ENCODE measurements around the gene CSTPP1.
"Not testable (repeated sequence)": the region's sequence is repeated elsewhere in the genome, so short reads cannot be mapped to it uniquely, and the experiment has no call there.

CSTPP1 gene

GRCh38 chr11:47207459-47207858 is 270.9 kb downstream of the CSTPP1 start:
- H4K20me1 ChIP-seq (ENCODE audit: insufficient read depth, low read length), result no peaks in the 10 kb centered on the region
- no peak overlapping the region for H3K4me2 ChIP-seq (ENCODE audit: low read length)

GRCh38 chr11:47208008-47208552 is 271.5 kb downstream of the CSTPP1 start:
- H3F3A ChIP-seq (ENCODE audit: insufficient read depth, low read length); H3K4me1 ChIP-seq (ENCODE audit: insufficient read depth, low read length, severe bottlenecking); H3K9me2 ChIP-seq (ENCODE audit: low read depth, low read length); H3K4me2 ChIP-seq (ENCODE audit: low read length); H3K4me3 ChIP-seq (ENCODE audit: low read depth, low read length, poor library complexity, severe bottlenecking); H3K27me3 ChIP-seq (ENCODE audit: insufficient read depth, low read length); H4K20me1 ChIP-seq (ENCODE audit: insufficient read depth, low read length); H3K79me2 ChIP-seq (ENCODE audit: insufficient read depth, low read length); H3K9ac ChIP-seq (ENCODE audit: low read length); H2AFZ ChIP-seq (ENCODE audit: low read length); H3K36me3 ChIP-seq (ENCODE audit: insufficient read depth, low read length); H3K9me3 ChIP-seq (ENCODE audit: low read length); H3K27ac ChIP-seq (ENCODE audit: low read depth, low read length, poor library complexity, severe bottlenecking): not testable (repeated sequence)

More at GRCh38 chr11:47207459-47207858, 270.9 kb downstream of the CSTPP1 start:
- Histone ChIP-seq H3K4me1 (ENCODE audit: insufficient read depth, low read length, severe bottlenecking) (no peaks in the 10 kb centered on the region), H3K79me2 (ENCODE audit: insufficient read depth, low read length) (no peaks in the 10 kb centered on the region), H3K36me3 (ENCODE audit: insufficient read depth, low read length) (no peaks in the 10 kb centered on the region), H3K9ac (ENCODE audit: low read length) (no peak overlapping the region), H3K9me2 (ENCODE audit: low read depth, low read length) (no peaks in the 10 kb centered on the region), H3K4me3 (ENCODE audit: low read depth, low read length, poor library complexity, severe bottlenecking) (no peak overlapping the region), H3K27ac (ENCODE audit: low read depth, low read length, poor library complexity, severe bottlenecking) (no peak overlapping the region), H3F3A (ENCODE audit: insufficient read depth, low read length) (no peaks in the 10 kb centered on the region), H2AFZ (ENCODE audit: low read length) (no peak overlapping the region), H3K9me3 (ENCODE audit: low read length) (no peaks in the 10 kb centered on the region), H3K27me3 (ENCODE audit: insufficient read depth, low read length) (no peaks in the 10 kb centered on the region)
- TF ChIP-seq CTCF (IDR thresholded peaks at IDR 0.05; ENCODE audit: low read length), result no peak
- no peak for TF ChIP-seq EZH2 (IDR thresholded peaks at IDR 0.05; ENCODE audit: borderline replicate concordance, low read length)

- no peak overlapping the region for H2AFZ ChIP-seq (ENCODE audit: low read length)
- no peak overlapping the region for H3K27ac ChIP-seq (ENCODE audit: low read depth, low read length, poor library complexity, severe bottlenecking)
- no peaks in the 10 kb centered on the region for H3K36me3 ChIP-seq (ENCODE audit: insufficient read depth, low read length)
- no peaks in the 10 kb centered on the region for H3F3A ChIP-seq (ENCODE audit: insufficient read depth, low read length)
- TF ChIP-seq EZH2 (IDR thresholded peaks at IDR 0.05; ENCODE audit: borderline replicate concordance, low read length) (no peak), CTCF (IDR thresholded peaks at IDR 0.05; ENCODE audit: low read length) (no peak)
- H3K79me2 ChIP-seq (ENCODE audit: insufficient read depth, low read length), result no peaks in the 10 kb centered on the region
- H3K4me1 ChIP-seq (ENCODE audit: insufficient read depth, low read length, severe bottlenecking), result no peaks in the 10 kb centered on the region
- no peaks in the 10 kb centered on the region for H3K9me2 ChIP-seq (ENCODE audit: low read depth, low read length)
- no peaks in the 10 kb centered on the region for H4K20me1 ChIP-seq (ENCODE audit: insufficient read depth, low read length)
- no peak overlapping the region for H3K4me2 ChIP-seq (ENCODE audit: low read length)
- no peak overlapping the region for H3K4me3 ChIP-seq (ENCODE audit: low read depth, low read length, poor library complexity, severe bottlenecking)
- H3K9ac ChIP-seq (ENCODE audit: low read length), result no peak overlapping the region
- no peaks in the 10 kb centered on the region for H3K9me3 ChIP-seq (ENCODE audit: low read length)
- no peaks in the 10 kb centered on the region for H3K27me3 ChIP-seq (ENCODE audit: insufficient read depth, low read length)
Observed at GRCh38 chr11:47208628-47209027, 272.1 kb downstream of the CSTPP1 start.

All from OCI-LY1 (cell line).